HepG2 (cell line): ENCODE measurements around the gene WNT2B. TPM values are rescaled to one million over a fixed set of nuclear protein-coding genes. Genes with fewer than 3 reads are reported as not detected.

Source experiments
- ATAC-seq: fragments of 200-7000 bp; cut with Tn5 transposase; 3 replicates; pipeline ENCODE4 v1.9.1; 2020; ENCODE audit warnings: mild to moderate bottlenecking, moderate library complexity
- BruUV-seq: library from RNA; stranded (reverse); fragments of 400-500 nt; replicated peaks from 2 replicates; lab custom pipeline; 2021; lab: Mats Ljungman, UMichigan
- CTCF ChIA-PET: fragments of 300-600 bp; formaldehyde crosslinking; extraction: SDS; loops from one replicate; lab custom pipeline; 2021; ENCODE audit warnings: low total read pairs, inconsistent platforms, low intra/inter-chr PET ratio; lab: Yijun Ruan, JAX
- POLR2A ChIA-PET: fragments of 350-600 bp; sonication (Branson Sonifier 250); formaldehyde crosslinking; loops from one replicate; lab custom pipeline; 2020; ENCODE audit warnings: antibody characterized with exemption, inconsistent platforms; lab: Yijun Ruan, JAX
- DNase-seq: peaks from one replicate; pipeline ENCODE4 v3.0.0-alpha.2; 2015; ENCODE audit warnings: low spot score
- FAIRE-seq: peaks from 3 replicates; lab custom pipeline; 2011; peaks lifted over from hg19 to GRCh38; lab: Jason Lieb, UNC
- H2AFZ ChIP-seq: one replicate; pipeline ENCODE4 v1.6.1; 2011; ENCODE audit warnings: low read length, inconsistent platforms
- H3K27ac ChIP-seq: fragments of 300-600 bp; 3 replicates; pipeline ENCODE4 v1.8.0; 2011; ENCODE audit warnings: mixed run types, mild to moderate bottlenecking, mixed read lengths, low read length, inconsistent platforms; ENCODE audit not compliant: insufficient read depth; ENCODE audit errors: extremely low read length
- H3K27me3 ChIP-seq, 2 experiments: fragments of 200-600 bp in 1 of 2; 2 replicates in 1 of 2; 3 replicates in 1 of 2; pipeline versions ENCODE4 v1.6.0 to v1.8.0; 2011; ENCODE audit warnings: low read length in 2 of 2, mild to moderate bottlenecking in 2 of 2, moderate library complexity in 2 of 2, inconsistent platforms in 1 of 2; ENCODE audit not compliant: insufficient read depth in 2 of 2, control insufficient read depth in 1 of 2
- H3K36me3 ChIP-seq, 2 experiments: fragments of 200-600 bp in 1 of 2; replicated peaks in 1 of 2; 2 replicates in 1 of 2; 3 replicates in 1 of 2; pipeline versions ENCODE4 v1.5.1 to v1.8.0; 2011; ENCODE audit warnings: low read length in 2 of 2, inconsistent platforms in 1 of 2; ENCODE audit not compliant: insufficient read depth in 2 of 2, control insufficient read depth in 1 of 2
- H3K4me1 ChIP-seq: 2 replicates; pipeline ENCODE4 v1.5.1; 2012; ENCODE audit warnings: low read length, inconsistent platforms; ENCODE audit not compliant: insufficient read depth
- H3K4me2 ChIP-seq: 2 replicates; pipeline ENCODE4 v1.6.0; 2011; ENCODE audit warnings: low read depth, low read length, inconsistent platforms
- H3K4me3 ChIP-seq, 3 experiments: fragments of 200-600 bp in 1 of 3; sonication (generic), shearing (Covaris generic) in 1 of 3; replicated peaks in 1 of 3; 2 replicates each; pipeline ENCODE4 v1.5.1; 2011 to 2016; ENCODE audit warnings: low read length in 3 of 3, inconsistent platforms in 2 of 3, low read depth in 2 of 3, mild to moderate bottlenecking in 2 of 3, control low read depth in 1 of 3, mixed read lengths in 1 of 3; ENCODE audit not compliant: insufficient read depth in 1 of 3
- H3K79me2 ChIP-seq: one replicate; pipeline ENCODE4 v1.6.1; 2011; ENCODE audit warnings: low read length, inconsistent platforms; ENCODE audit not compliant: insufficient read depth
- H3K9ac ChIP-seq: 2 replicates; pipeline ENCODE4 v1.6.0; 2011; ENCODE audit warnings: mild to moderate bottlenecking, low read depth, low read length, inconsistent platforms; ENCODE audit not compliant: insufficient read depth
- H3K9me3 ChIP-seq: 2 replicates; pipeline ENCODE4 v1.5.1; 2012; ENCODE audit warnings: mild to moderate bottlenecking, low read length
- H4K20me1 ChIP-seq: 2 replicates; pipeline ENCODE4 v1.6.0; 2011; ENCODE audit warnings: inconsistent platforms, mild to moderate bottlenecking, low read length, moderate library complexity; ENCODE audit not compliant: insufficient read depth
- ATAD3A ChIP-seq: sonication (generic); formaldehyde crosslinking; IDR thresholded peaks from 2 replicates; pipeline ENCODE4 v1.4.0; 2020; ENCODE audit warnings: missing genetic modification reagents
- JUN ChIP-seq: sonication (generic); formaldehyde crosslinking; IDR thresholded peaks from 2 replicates; pipeline ENCODE4 v1.4.0; 2020; ENCODE audit warnings: mild to moderate bottlenecking, missing genetic modification reagents
- KAT7 ChIP-seq: IDR thresholded peaks from 2 replicates; pipeline ENCODE4 v1.6.1; 2018; ENCODE audit warnings: borderline replicate concordance, missing compliant biosample characterization
- KDM5A ChIP-seq: fragments of 200-600 bp; sonication (generic); IDR thresholded peaks from 2 replicates; pipeline ENCODE4 v1.7.0; 2018; ENCODE audit warnings: antibody characterized with exemption, mild to moderate bottlenecking, low read length, borderline replicate concordance
- NR2C2 ChIP-seq: sonication (generic); formaldehyde crosslinking; IDR thresholded peaks from 2 replicates; pipeline ENCODE4 v1.4.0; 2020; ENCODE audit warnings: missing genetic modification reagents, mild to moderate bottlenecking, moderate library complexity, borderline replicate concordance
- TCF7L2 ChIP-seq: IDR thresholded peaks from 2 replicates; pipeline ENCODE4 v1.6.1; 2011; ENCODE audit warnings: mild to moderate bottlenecking, low read depth, low read length, moderate library complexity
- TOPORS ChIP-seq: sonication (generic); formaldehyde crosslinking; IDR thresholded peaks from 2 replicates; pipeline ENCODE4 v1.8.0; 2023; ENCODE audit warnings: mild to moderate bottlenecking, missing genetic modification reagents
- ZNF383 ChIP-seq: sonication (generic); formaldehyde crosslinking; IDR thresholded peaks from 2 replicates; pipeline ENCODE4 v1.4.0; 2020; ENCODE audit warnings: missing genetic modification reagents, mild to moderate bottlenecking, borderline replicate concordance
- ZNF501 ChIP-seq: sonication (generic); formaldehyde crosslinking; IDR thresholded peaks from 2 replicates; pipeline ENCODE4 v1.5.1; 2020; ENCODE audit warnings: mild to moderate bottlenecking, moderate library complexity, missing genetic modification reagents
- ZNF556 ChIP-seq: sonication (generic); formaldehyde crosslinking; IDR thresholded peaks from 2 replicates; pipeline ENCODE4 v1.4.0; 2020; ENCODE audit warnings: mild to moderate bottlenecking, missing genetic modification reagents, borderline replicate concordance
- ZNF570 ChIP-seq: sonication (generic); formaldehyde crosslinking; IDR thresholded peaks from 2 replicates; pipeline ENCODE4 v1.4.0; 2020; ENCODE audit warnings: mild to moderate bottlenecking, missing genetic modification reagents, borderline replicate concordance
- ZNF747 ChIP-seq: sonication (generic); formaldehyde crosslinking; IDR thresholded peaks from 2 replicates; pipeline ENCODE4 v1.8.1; 2023; ENCODE audit warnings: missing genetic modification reagents, mild to moderate bottlenecking, borderline replicate concordance
- WGBS: methylation state at CpG from one replicate; pipeline ENCODE4 v1.1.6; 2017; ENCODE audit warnings: low lambda C conversion rate; 5-methylcytosine and 5-hydroxymethylcytosine counted together
- in situ Hi-C: cut with HindIII; loops from 2 replicates; pipeline ENCODE4 v1.10.0; 2017; ENCODE audit warnings: low pct_unique_long_range_greater_than_20kb; ENCODE audit not compliant: extremely low pct_ligation_motif_present
- intact Hi-C: fragments of 100-400 bp; cut with micrococcal nuclease; formaldehyde crosslinking; loops from one replicate; pipeline ENCODE4 v1.10.0; 2022; ENCODE audit not compliant: unreplicated experiment
- polyA plus RNA-seq, 8 experiments: library from polyadenylated mRNA; depleted of rRNA in 3 of 8; stranded (reverse) in 7 of 8; unstranded in 1 of 8; fragments of >200 nt; fragmentation: Illumina TruSeq in 4 of 8; extraction: Trizol in 4 of 8; gene quantifications; 2 replicates each; pipeline versions ENCODE4 v1.2.1 to v1.2.3, GENCODE V29; 2011 to 2016; ENCODE audit warnings: low read depth in 4 of 8, missing spikeins in 1 of 8, mixed read lengths in 1 of 8; ENCODE audit not compliant: insufficient read depth in 1 of 8
- total RNA-seq, 5 experiments: library from RNA; depleted of rRNA; stranded (reverse); fragments of >200 nt; fragmentation: Illumina TruSeq; extraction: Trizol; gene quantifications; 2 replicates each; pipeline ENCODE4 v1.2.3, GENCODE V29; 2016; ENCODE audit warnings: low read depth in 1 of 5
- TF ChIP-seq, protein P1 (sequence below): sonication (generic); formaldehyde crosslinking; IDR thresholded peaks from 2 replicates; pipeline ENCODE4 v1.5.0; 2020; ENCODE audit warnings: missing genetic modification reagents
- TF ChIP-seq, protein P2 (sequence below): sonication (generic); formaldehyde crosslinking; IDR thresholded peaks from 2 replicates; pipeline ENCODE4 v1.5.0; 2020; ENCODE audit warnings: mild to moderate bottlenecking, missing genetic modification reagents, borderline replicate concordance
- TF ChIP-seq, protein P3 (sequence below): sonication (generic); formaldehyde crosslinking; IDR thresholded peaks from 2 replicates; pipeline ENCODE4 v1.5.0; 2020; ENCODE audit warnings: mild to moderate bottlenecking, missing genetic modification reagents

WNT2B gene
- total and polyA plus RNA-seq, 2 of the 13 experiments (the other 11 are each of a cell fraction or from before 2014, with no cell fraction given), result 0.11 to 0.32 TPM

DNA sequence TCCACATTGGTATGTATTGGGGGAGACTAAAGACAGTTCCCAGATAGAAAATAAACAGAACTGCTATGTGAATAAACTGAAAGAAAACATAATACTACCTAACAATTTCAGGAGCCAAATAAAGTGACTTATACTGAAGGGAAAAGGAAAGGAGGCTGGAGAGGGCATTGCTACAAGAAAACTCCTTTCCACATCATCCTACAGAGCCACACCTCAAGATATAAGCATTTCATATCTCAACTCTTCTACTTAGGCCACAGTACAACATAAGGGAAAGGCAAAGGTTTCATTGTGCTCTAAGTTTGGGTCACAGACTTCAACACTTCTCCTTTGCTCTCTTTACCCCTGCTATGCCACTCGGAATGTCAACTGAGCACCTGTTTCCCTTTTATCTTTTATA, 55.3 kb downstream of the WNT2B start:
- TF ChIP-seq TCF7L2 (no peak), KAT7 (CRISPR knock-in tag) (no peak), ZNF747 (no peak), NR2C2 (CRISPR knock-in tag) (no peak), ZNF570 (CRISPR knock-in tag) (no peak), ATAD3A (CRISPR knock-in tag) (no peak), ZNF383 (CRISPR knock-in tag) (no peak), KDM5A (no peak), TOPORS (CRISPR knock-in tag) (no peak), ZNF501 (CRISPR knock-in tag) (no peak), JUN (no peak), ZNF556 (CRISPR knock-in tag) (no peak)
- TF ChIP-seq, protein P1, sequence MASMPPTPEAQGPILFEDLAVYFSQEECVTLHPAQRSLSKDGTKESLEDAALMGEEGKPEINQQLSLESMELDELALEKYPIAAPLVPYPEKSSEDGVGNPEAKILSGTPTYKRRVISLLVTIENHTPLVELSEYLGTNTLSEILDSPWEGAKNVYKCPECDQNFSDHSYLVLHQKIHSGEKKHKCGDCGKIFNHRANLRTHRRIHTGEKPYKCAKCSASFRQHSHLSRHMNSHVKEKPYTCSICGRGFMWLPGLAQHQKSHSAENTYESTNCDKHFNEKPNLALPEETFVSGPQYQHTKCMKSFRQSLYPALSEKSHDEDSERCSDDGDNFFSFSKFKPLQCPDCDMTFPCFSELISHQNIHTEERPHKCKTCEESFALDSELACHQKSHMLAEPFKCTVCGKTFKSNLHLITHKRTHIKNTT (CRISPR knock-in tag), result no peak
- TF ChIP-seq, protein P2, sequence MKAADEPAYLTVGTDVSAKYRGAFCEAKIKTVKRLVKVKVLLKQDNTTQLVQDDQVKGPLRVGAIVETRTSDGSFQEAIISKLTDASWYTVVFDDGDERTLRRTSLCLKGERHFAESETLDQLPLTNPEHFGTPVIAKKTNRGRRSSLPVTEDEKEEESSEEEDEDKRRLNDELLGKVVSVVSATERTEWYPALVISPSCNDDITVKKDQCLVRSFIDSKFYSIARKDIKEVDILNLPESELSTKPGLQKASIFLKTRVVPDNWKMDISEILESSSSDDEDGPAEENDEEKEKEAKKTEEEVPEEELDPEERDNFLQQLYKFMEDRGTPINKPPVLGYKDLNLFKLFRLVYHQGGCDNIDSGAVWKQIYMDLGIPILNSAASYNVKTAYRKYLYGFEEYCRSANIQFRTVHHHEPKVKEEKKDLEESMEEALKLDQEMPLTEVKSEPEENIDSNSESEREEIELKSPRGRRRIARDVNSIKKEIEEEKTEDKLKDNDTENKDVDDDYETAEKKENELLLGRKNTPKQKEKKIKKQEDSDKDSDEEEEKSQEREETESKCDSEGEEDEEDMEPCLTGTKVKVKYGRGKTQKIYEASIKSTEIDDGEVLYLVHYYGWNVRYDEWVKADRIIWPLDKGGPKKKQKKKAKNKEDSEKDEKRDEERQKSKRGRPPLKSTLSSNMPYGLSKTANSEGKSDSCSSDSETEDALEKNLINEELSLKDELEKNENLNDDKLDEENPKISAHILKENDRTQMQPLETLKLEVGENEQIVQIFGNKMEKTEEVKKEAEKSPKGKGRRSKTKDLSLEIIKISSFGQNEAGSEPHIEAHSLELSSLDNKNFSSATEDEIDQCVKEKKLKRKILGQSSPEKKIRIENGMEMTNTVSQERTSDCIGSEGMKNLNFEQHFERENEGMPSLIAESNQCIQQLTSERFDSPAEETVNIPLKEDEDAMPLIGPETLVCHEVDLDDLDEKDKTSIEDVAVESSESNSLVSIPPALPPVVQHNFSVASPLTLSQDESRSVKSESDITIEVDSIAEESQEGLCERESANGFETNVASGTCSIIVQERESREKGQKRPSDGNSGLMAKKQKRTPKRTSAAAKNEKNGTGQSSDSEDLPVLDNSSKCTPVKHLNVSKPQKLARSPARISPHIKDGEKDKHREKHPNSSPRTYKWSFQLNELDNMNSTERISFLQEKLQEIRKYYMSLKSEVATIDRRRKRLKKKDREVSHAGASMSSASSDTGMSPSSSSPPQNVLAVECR (CRISPR knock-in tag), result no peak
- TF ChIP-seq, protein P3, sequence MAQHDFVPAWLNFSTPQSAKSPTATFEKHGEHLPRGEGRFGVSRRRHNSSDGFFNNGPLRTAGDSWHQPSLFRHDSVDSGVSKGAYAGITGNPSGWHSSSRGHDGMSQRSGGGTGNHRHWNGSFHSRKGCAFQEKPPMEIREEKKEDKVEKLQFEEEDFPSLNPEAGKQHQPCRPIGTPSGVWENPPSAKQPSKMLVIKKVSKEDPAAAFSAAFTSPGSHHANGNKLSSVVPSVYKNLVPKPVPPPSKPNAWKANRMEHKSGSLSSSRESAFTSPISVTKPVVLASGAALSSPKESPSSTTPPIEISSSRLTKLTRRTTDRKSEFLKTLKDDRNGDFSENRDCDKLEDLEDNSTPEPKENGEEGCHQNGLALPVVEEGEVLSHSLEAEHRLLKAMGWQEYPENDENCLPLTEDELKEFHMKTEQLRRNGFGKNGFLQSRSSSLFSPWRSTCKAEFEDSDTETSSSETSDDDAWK, result no peak
- TF ChIP-seq, all 625 proteins: peak for 0
- intact Hi-C loops (no loop called here), in situ Hi-C loops (no loop called here)
- FAIRE-seq (no peak), ATAC-seq (no peak), DNase-seq (no peak)
- ChIA-PET CTCF (no interaction called here), POLR2A (no interaction called here)
- no peaks in the 10 kb centered on the region for H3K79me2 ChIP-seq
- H4K20me1 ChIP-seq, result no peaks in the 10 kb centered on the region
- H3K4me3 ChIP-seq, result no peak overlapping the region
- no peak overlapping the region for H3K9ac ChIP-seq
- H3K4me2 ChIP-seq, result no peak overlapping the region
- no peaks in the 10 kb centered on the region for H3K27me3 ChIP-seq
- no peak overlapping the region for H2AFZ ChIP-seq
- no peak overlapping the region for H3K27ac ChIP-seq
- BruUV-seq, result no TSS peak
- H3K36me3 ChIP-seq, result no peaks in the 10 kb centered on the region
- no peaks in the 10 kb centered on the region for H3K4me1 ChIP-seq
- H3K9me3 ChIP-seq, result no peaks in the 10 kb centered on the region
- WGBS, result 90% methylated on average over 1 of the region's 1 CpG
